Measurements from ENCODE around the gene UNC45B. TPM values are rescaled to one million over a fixed set of nuclear protein-coding genes. Genes with fewer than 3 reads are reported as not detected.
A peak's percentile ranks its signal among the peaks of the same experiment; 100 is the strongest.

Gene UNC45B
- total and polyA plus RNA-seq, 2 donors (not counting 3 experiments of a cell fraction or from before 2014, with no cell fraction given), result not detected

GRCh38 chr17:35142467-35142796 lies 5.2 kb upstream of the UNC45B start:
- Histone ChIP-seq H4K20me1 (replicated peaks; ENCODE audit: control insufficient read depth, extremely low read depth, insufficient read depth, low read length) (no peaks in the 10 kb centered on the region), H3K27me3 (ENCODE audit: control insufficient read depth in 2 of 2, insufficient read depth in 2 of 2, low read length in 2 of 2) (peaks cover 0 to 5% of the 10 kb centered on the region in 2 experiments), H2AFZ (ENCODE audit: low read depth, low read length) (no peak overlapping the region), H3K4me1 (ENCODE audit: control insufficient read depth, extremely low read depth, insufficient read depth, low read length) (peaks cover 6% of the 10 kb centered on the region), H3K4me3 (replicated peaks in 1 of 3; ENCODE audit: insufficient read depth in 1 of 3, low read depth in 1 of 3, low read length in 3 of 3) (peak overlapping the region in 1 of 3 experiments; percentile 79), H3K9me1 (replicated peaks; ENCODE audit: control insufficient read depth, extremely low read depth, insufficient read depth, low read length) (no peaks in the 10 kb centered on the region), H3K79me2 (ENCODE audit: control insufficient read depth, insufficient read depth, low read length) (peaks cover 21% of the 10 kb centered on the region), H3K9me3 (replicated peaks; ENCODE audit: control insufficient read depth, insufficient read depth, low read length) (no peaks in the 10 kb centered on the region), H3K4me2 (ENCODE audit: insufficient read depth, low read length) (no peak overlapping the region), H3K9ac (replicated peaks; ENCODE audit: extremely low read depth, insufficient read depth, low read length) (no peak overlapping the region), H3K27ac (ENCODE audit: insufficient read depth, low read depth, low read length) (no peak overlapping the region), H3K36me3 (ENCODE audit: control insufficient read depth in 2 of 2, extremely low read depth in 1 of 2, insufficient read depth in 2 of 2, low read length in 2 of 2) (peaks cover 7 to 8% of the 10 kb centered on the region in 2 experiments)
- POLR2A ChIA-PET, result no interaction called here
- dilution Hi-C loops (cut with MboI; ENCODE audit: extremely low pct_ligation_motif_present, low sequenced_read_pairs), result no loop called here
- CTCF ChIA-PET, result interaction anchor here (1.1 to 2.0 kb wide), 2 partner anchors 434 to 600 kb away, joined by 3 to 6 read pairs; no protein-coding TSS in a partner anchor
- DNase-seq (ENCODE audit: low read depth, low spot score) (no peak), FAIRE-seq (no peak)
- BruUV-seq (replicated peaks), result no TSS peak
- intact Hi-C loops (cut with micrococcal nuclease), result loop anchor here (2.0 to 10.0 kb wide), 3 partner anchors 100 to 392 kb away; partner anchors contain the start of genes SLFN11, SLFN12L and SLFN5
- TF ChIP-seq POLR2AphosphoS5 (IDR thresholded peaks at IDR 0.05; ENCODE audit: insufficient read depth, low read depth, low read length) (no peak), FOS (IDR thresholded peaks at IDR 0.05; ENCODE audit: borderline replicate concordance, insufficient read depth, low read length) (no peak), MYC (IDR thresholded peaks at IDR 0.05; ENCODE audit: low read depth, low read length) (no peak), EZH2 (IDR thresholded peaks at IDR 0.05; ENCODE audit: borderline replicate concordance, low read depth, low read length, severe bottlenecking) (no peak), POLR2A (IDR thresholded peaks at IDR 0.05; ENCODE audit: low read depth, low read length) (no peak), JUN (IDR thresholded peaks at IDR 0.05; ENCODE audit: borderline replicate concordance, insufficient read depth, insufficient read length, low read depth) (no peak), GATA2 (IDR thresholded peaks at IDR 0.05; ENCODE audit: insufficient read depth, insufficient read length, low read depth, low read length) (no peak)
- TF ChIP-seq, protein P1, sequence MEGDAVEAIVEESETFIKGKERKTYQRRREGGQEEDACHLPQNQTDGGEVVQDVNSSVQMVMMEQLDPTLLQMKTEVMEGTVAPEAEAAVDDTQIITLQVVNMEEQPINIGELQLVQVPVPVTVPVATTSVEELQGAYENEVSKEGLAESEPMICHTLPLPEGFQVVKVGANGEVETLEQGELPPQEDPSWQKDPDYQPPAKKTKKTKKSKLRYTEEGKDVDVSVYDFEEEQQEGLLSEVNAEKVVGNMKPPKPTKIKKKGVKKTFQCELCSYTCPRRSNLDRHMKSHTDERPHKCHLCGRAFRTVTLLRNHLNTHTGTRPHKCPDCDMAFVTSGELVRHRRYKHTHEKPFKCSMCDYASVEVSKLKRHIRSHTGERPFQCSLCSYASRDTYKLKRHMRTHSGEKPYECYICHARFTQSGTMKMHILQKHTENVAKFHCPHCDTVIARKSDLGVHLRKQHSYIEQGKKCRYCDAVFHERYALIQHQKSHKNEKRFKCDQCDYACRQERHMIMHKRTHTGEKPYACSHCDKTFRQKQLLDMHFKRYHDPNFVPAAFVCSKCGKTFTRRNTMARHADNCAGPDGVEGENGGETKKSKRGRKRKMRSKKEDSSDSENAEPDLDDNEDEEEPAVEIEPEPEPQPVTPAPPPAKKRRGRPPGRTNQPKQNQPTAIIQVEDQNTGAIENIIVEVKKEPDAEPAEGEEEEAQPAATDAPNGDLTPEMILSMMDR (IDR thresholded peaks at IDR 0.05; ENCODE audit: extremely low read depth in 1 of 2, insufficient read depth in 1 of 2, low read depth in 1 of 2, low read length in 2 of 2), result no peak
- TF ChIP-seq, protein P2, sequence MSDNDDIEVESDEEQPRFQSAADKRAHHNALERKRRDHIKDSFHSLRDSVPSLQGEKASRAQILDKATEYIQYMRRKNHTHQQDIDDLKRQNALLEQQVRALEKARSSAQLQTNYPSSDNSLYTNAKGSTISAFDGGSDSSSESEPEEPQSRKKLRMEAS (IDR thresholded peaks at IDR 0.05; ENCODE audit: insufficient read depth, insufficient read length), result no peak

All from endothelial cell of umbilical vein (primary cell).